NT2/D1 (cell line): Measurements from ENCODE around the gene PPM1F.

ENCODE experiments used
- SUZ12 ChIP-seq: IDR thresholded peaks from 2 replicates; pipeline ENCODE4 v1.6.1; 2011; ENCODE audit not compliant: insufficient read length, insufficient read depth; ENCODE audit errors: extremely low read depth
- YY1 ChIP-seq: IDR thresholded peaks from 2 replicates; pipeline ENCODE4 v1.6.1; 2011; ENCODE audit not compliant: insufficient read length, insufficient read depth
- ZNF274 ChIP-seq: IDR thresholded peaks from 2 replicates; pipeline ENCODE4 v1.6.1; 2011; ENCODE audit warnings: mild to moderate bottlenecking, low read depth, low read length

DNA sequence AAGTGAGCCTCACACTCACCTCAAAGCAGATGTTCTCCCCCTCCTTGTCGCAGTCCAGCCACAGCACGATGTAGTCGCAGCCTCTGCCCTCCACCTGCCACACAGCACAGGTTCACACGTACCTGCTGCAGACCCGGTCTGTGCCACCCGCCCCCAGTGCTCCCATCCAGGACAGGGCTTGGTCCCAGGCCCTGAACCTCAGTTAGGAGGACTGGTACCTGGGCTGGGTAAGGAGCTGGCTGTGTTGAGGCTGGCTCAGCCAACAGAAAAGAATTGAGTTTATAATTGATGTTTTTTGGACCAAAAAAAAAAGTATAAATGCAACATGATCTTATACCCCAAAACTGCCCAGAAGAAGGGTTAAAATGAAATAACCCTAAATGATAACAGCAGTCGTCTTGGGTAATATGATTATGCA lies 19.2 kb upstream of the PPM1F start:
- no peak for TF ChIP-seq SUZ12
- TF ChIP-seq ZNF274, result no peak
- TF ChIP-seq YY1, result no peak
